Caco-2 (cell line): ENCODE measurements around the gene COX5A. TPM values are rescaled to one million over a fixed set of nuclear protein-coding genes. Genes with fewer than 3 reads are reported as not detected.

Experiments
- BruUV-seq: library from RNA; stranded (reverse); fragments of 400-500 nt; replicated peaks from 2 replicates; lab custom pipeline; 2021; lab: Mats Ljungman, UMichigan
- CTCF ChIA-PET: fragments of 300-600 bp; sonication (Branson Sonifier 250); formaldehyde crosslinking; loops from one replicate; lab custom pipeline; 2022; ENCODE audit warnings: antibody characterized with exemption; lab: Charles Lee
- POLR2A ChIA-PET: fragments of 300-600 bp; sonication (Branson Sonifier 250); formaldehyde crosslinking; loops from one replicate; lab custom pipeline; 2022; ENCODE audit warnings: antibody characterized with exemption; lab: Charles Lee
- DNase-seq, 2 experiments: peaks; one replicate each; pipeline versions ENCODE4 v3.0.0 to v3.0.0-alpha.2; 2020 to 2022
- H3K27me3 ChIP-seq: replicated peaks from 2 replicates; pipeline ENCODE4 v1.6.0; 2011; ENCODE audit warnings: low read length; ENCODE audit not compliant: control insufficient read depth, insufficient read depth
- H3K36me3 ChIP-seq: 2 replicates; pipeline ENCODE4 v1.5.1; 2011; ENCODE audit warnings: low read length; ENCODE audit not compliant: control insufficient read depth, insufficient read depth
- H3K4me1 ChIP-seq: fragments of 250-450 bp; sonication (Bioruptor Pico); 2 replicates; pipeline ENCODE4 v1.5.1; 2020; ENCODE audit warnings: mild to moderate bottlenecking
- H3K4me3 ChIP-seq: 2 replicates; pipeline ENCODE4 v1.5.1; 2011; ENCODE audit warnings: low read depth, mild to moderate bottlenecking, control low read depth, low read length
- H3K9me3 ChIP-seq: fragments of 250-450 bp; sonication (Bioruptor Pico); 2 replicates; pipeline ENCODE4 v1.5.1; 2020; ENCODE audit warnings: mild to moderate bottlenecking, moderate library complexity
- H3K27ac Mint-ChIP-seq: one replicate; pipeline ENCODE4 v1.8.0; 2022; ENCODE audit warnings: mixed read lengths; ENCODE audit not compliant: unreplicated experiment
- H3K27me3 Mint-ChIP-seq: one replicate; pipeline ENCODE4 v1.8.0; 2022; ENCODE audit warnings: mixed read lengths; ENCODE audit not compliant: insufficient read depth, unreplicated experiment
- H3K36me3 Mint-ChIP-seq: one replicate; pipeline ENCODE4 v1.8.0; 2022; ENCODE audit warnings: mild to moderate bottlenecking, mixed read lengths; ENCODE audit not compliant: insufficient read depth, unreplicated experiment
- H3K4me1 Mint-ChIP-seq: one replicate; pipeline ENCODE4 v1.8.0; 2022; ENCODE audit warnings: low read depth, mixed read lengths; ENCODE audit not compliant: unreplicated experiment
- H3K4me3 Mint-ChIP-seq: one replicate; pipeline ENCODE4 v1.8.0; 2022; ENCODE audit warnings: mild to moderate bottlenecking, moderate library complexity, mixed read lengths; ENCODE audit not compliant: unreplicated experiment
- H3K9me3 Mint-ChIP-seq: one replicate; pipeline ENCODE4 v1.8.0; 2022; ENCODE audit warnings: mixed read lengths; ENCODE audit not compliant: unreplicated experiment
- intact Hi-C: fragments of 100-400 bp; cut with micrococcal nuclease; formaldehyde crosslinking; loops from one replicate; pipeline ENCODE4 v1.10.0; 2022; ENCODE audit not compliant: unreplicated experiment
- total RNA-seq: library from RNA; stranded (reverse); gene quantifications from 2 replicates; pipeline ENCODE4 v1.2.3, GENCODE V29; 2022
- TF ChIP-seq, protein P1 (sequence below), 2 experiments: fragments of 200-600 bp in 1 of 2; IDR thresholded peaks; 1 replicate in 1 of 2; 2 replicates in 1 of 2; pipeline versions ENCODE4 v1.5.1 to v1.8.0; 2011 to 2022; ENCODE audit warnings: antibody characterized with exemption in 1 of 2, control low read depth in 1 of 2, inconsistent platforms in 1 of 2, low read depth in 1 of 2, low read length in 1 of 2, mild to moderate bottlenecking in 1 of 2, moderate library complexity in 1 of 2; ENCODE audit not compliant: insufficient read depth in 1 of 2, severe bottlenecking in 1 of 2, unreplicated experiment in 1 of 2

The COX5A gene
- total RNA-seq, 1 experiment from 2014 or later, result 318 TPM

DNA sequence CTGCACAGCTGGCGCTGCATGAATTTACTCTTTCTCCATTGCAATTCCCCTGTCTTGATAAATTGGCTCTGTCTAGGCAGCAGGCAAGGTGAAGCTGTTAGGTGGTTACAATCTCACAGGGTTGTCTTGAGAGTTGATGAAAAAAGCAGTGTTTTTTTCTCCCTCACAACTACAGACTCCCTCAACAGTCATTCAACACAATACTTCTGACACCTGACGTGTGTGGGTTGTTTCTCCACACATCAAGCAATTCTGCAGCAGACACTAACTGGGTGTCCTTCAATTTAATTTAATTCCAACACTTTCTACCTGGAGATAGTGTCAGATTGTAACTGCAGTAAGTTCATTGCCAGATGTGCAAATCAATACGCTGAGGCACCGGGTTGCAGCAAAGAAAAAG lies 59.6 kb downstream of the COX5A start:
- peaks cover 5% of the 10 kb centered on the region for H3K36me3 Mint-ChIP-seq
- H3K9me3 ChIP-seq, result peaks cover 13% of the 10 kb centered on the region
- no peaks in the 10 kb centered on the region for H3K36me3 ChIP-seq
- no peak for DNase-seq
- H3K4me3 Mint-ChIP-seq, result no peak overlapping the region
- ChIA-PET CTCF (no interaction called here), POLR2A (no interaction called here)
- BruUV-seq, result no TSS peak
- peaks cover 9% of the 10 kb centered on the region for H3K9me3 Mint-ChIP-seq
- no peaks in the 10 kb centered on the region for H3K4me1 ChIP-seq
- H3K27me3 ChIP-seq, result no peaks in the 10 kb centered on the region
- TF ChIP-seq, protein P1, sequence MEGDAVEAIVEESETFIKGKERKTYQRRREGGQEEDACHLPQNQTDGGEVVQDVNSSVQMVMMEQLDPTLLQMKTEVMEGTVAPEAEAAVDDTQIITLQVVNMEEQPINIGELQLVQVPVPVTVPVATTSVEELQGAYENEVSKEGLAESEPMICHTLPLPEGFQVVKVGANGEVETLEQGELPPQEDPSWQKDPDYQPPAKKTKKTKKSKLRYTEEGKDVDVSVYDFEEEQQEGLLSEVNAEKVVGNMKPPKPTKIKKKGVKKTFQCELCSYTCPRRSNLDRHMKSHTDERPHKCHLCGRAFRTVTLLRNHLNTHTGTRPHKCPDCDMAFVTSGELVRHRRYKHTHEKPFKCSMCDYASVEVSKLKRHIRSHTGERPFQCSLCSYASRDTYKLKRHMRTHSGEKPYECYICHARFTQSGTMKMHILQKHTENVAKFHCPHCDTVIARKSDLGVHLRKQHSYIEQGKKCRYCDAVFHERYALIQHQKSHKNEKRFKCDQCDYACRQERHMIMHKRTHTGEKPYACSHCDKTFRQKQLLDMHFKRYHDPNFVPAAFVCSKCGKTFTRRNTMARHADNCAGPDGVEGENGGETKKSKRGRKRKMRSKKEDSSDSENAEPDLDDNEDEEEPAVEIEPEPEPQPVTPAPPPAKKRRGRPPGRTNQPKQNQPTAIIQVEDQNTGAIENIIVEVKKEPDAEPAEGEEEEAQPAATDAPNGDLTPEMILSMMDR (IDR thresholded peaks at IDR 0.05; ENCODE audit: insufficient read depth in 1 of 2, low read depth in 1 of 2, low read length in 1 of 2, severe bottlenecking in 1 of 2, unreplicated experiment in 1 of 2), result no peak
- no peak overlapping the region for H3K27ac Mint-ChIP-seq
- H3K4me1 Mint-ChIP-seq, result no peaks in the 10 kb centered on the region
- H3K27me3 Mint-ChIP-seq, result no peaks in the 10 kb centered on the region
- no peak overlapping the region for H3K4me3 ChIP-seq
- intact Hi-C loops, result no loop called here

DNA sequence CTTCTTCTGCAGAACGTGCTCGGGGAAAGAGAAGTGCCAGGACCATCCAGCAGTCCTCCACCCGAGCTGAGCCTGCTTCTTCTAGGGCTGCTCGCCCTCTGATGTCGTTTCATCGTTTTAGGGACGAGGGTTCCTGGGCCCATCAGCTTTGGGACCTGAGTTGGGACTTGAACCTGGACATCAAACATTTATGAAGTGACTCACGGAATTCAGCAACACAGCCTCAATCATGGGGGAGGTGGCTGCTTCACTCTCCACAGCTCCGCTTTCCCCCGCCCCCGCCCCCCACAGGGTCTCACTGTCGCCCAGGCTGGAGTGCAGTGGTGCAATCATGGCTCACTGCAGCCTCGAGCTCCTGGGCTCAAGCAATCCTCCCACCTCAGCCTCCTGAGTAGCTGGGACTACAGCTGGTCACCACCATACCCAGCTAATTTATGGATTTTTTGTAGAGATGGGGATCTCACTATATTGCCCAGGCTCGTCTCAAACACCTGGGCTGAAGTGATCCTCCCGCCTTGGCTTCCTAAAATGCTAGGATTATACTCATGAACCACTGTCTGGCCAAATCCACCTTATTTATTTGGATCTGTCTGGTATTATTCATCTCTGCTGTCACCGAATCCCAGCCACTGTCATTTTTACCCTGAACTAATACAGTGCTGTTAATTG lies 64.0 kb downstream of the COX5A start:
- no peaks in the 10 kb centered on the region for H3K36me3 ChIP-seq
- ChIA-PET CTCF (interaction anchor here (2.1 kb wide), 1 partner anchor 28 kb away, joined by 7 read pairs; no protein-coding TSS in a partner anchor), POLR2A (interaction anchor here (0.6 kb wide), 2 partner anchors 13 to 81 kb away, joined by 3 to 4 read pairs; no protein-coding TSS in a partner anchor)
- H3K4me1 Mint-ChIP-seq, result peaks cover 17% of the 10 kb centered on the region
- peak overlapping the region; percentile 82 for H3K4me3 Mint-ChIP-seq
- TF ChIP-seq, protein P1 (IDR thresholded peaks at IDR 0.05; ENCODE audit: insufficient read depth in 1 of 2, low read depth in 1 of 2, low read length in 1 of 2, severe bottlenecking in 1 of 2, unreplicated experiment in 1 of 2), result no peak
- no peaks in the 10 kb centered on the region for H3K9me3 ChIP-seq
- no TSS peak for BruUV-seq
- DNase-seq, result peak in 1 of 2 experiments; percentile 35
- H3K9me3 Mint-ChIP-seq, result no peaks in the 10 kb centered on the region
- H3K27ac Mint-ChIP-seq, result peak overlapping the region; percentile 81
- H3K27me3 ChIP-seq, result no peaks in the 10 kb centered on the region
- intact Hi-C loops, result loop anchor here (1.0 to 5.0 kb wide), 3 partner anchors 16 to 33 kb away; partner anchors contain the start of genes FAM219B, MPI and ULK3
- peaks cover 36% of the 10 kb centered on the region for H3K36me3 Mint-ChIP-seq
- no peaks in the 10 kb centered on the region for H3K27me3 Mint-ChIP-seq
- H3K4me1 ChIP-seq, result peaks cover 26% of the 10 kb centered on the region
- peak overlapping the region; percentile 81 for H3K4me3 ChIP-seq

DNA sequence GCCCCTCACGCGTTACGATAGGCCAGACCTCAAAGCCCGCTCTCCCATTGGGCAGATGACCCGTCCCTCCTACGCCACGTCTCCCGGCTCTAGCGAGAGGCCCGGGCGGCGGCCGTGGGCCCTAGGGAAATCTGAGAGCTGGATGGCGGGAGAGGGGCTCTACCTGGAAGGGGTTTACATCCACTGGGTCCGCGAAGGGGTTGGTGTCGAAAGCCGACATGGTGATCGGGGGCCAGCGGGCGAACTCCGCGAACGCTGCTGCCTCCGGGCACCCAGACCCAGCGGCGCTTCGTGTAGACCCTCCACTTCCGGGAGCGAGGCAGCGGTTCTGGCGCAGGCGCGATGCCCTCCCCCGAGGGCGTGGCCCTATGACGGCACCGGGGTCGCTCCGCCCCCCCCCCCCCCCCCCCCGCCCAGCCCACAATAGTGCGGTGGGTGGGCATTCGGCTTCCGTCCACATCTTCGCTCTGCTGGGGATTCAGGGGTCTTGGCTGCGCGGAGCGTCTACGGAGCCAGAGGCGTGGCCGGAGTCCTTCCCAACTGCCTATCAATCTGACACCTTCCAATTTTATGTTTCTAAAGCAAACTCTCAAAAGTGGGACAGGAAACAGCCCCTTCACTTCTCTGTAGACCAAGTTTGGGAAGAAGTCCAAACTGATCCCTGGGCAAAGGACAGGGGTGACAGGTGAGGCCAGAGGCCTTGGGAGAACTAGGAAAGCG lies 64.7 kb downstream of the COX5A start, which contains the start of gene SCAMP2:
SCAMP2 (minus strand) TSS at position 330 of the 720 bp plus-strand sequence; CDS start at position 220, 110 bp downstream.
- Mint-ChIP-seq H3K27ac (peak within 1 kb of the TSS; percentile 81), H3K4me3 (peak within 1 kb of the TSS; percentile 82), H3K4me1 (peaks cover 17% of the 10 kb centered on the region), H3K36me3 (peaks cover 39% of the 10 kb centered on the region), H3K9me3 (no peaks in the 10 kb centered on the region), H3K27me3 (no peaks in the 10 kb centered on the region)
- CTCF ChIA-PET, result interaction anchor here (2.1 kb wide), 1 partner anchor 28 kb away, joined by 7 read pairs; no protein-coding TSS in a partner anchor
- TF ChIP-seq, protein P1 (IDR thresholded peaks at IDR 0.05; ENCODE audit: insufficient read depth in 1 of 2, low read depth in 1 of 2, low read length in 1 of 2, severe bottlenecking in 1 of 2, unreplicated experiment in 1 of 2), result no peak
- TSS peak; percentile 97 for BruUV-seq
- peaks cover 3% of the 10 kb centered on the region; the same call in 1 of the 2 replicates for H3K9me3 ChIP-seq
- peaks cover 33% of the 10 kb centered on the region for H3K4me1 ChIP-seq
- POLR2A ChIA-PET, result interaction anchor here (0.6 kb wide), 2 partner anchors 14 to 21 kb away, joined by 3 to 4 read pairs; no protein-coding TSS in a partner anchor
- peak; percentile 92 to 96 for DNase-seq
- H3K36me3 ChIP-seq, result no peaks in the 10 kb centered on the region
- peak within 1 kb of the TSS; percentile 81 for H3K4me3 ChIP-seq
- H3K27me3 ChIP-seq, result no peaks in the 10 kb centered on the region
- intact Hi-C loops, result loop anchor here (1.0 to 5.0 kb wide), 3 partner anchors 17 to 34 kb away; partner anchors contain the start of genes FAM219B, MPI and ULK3
